HG02588 (cell line): ENCODE results near the gene ZNHIT2.
"Not testable (repeated sequence)": the region's sequence is repeated elsewhere in the genome, so short reads cannot be mapped to it uniquely, and the experiment has no call there.

Source experiments
- ATAC-seq: cut with Tn5 transposase; IDR thresholded peaks from one replicate; pipeline ENCODE4 v1.9.1; 2021; ENCODE audit warnings: mild to moderate bottlenecking, moderate library complexity; ENCODE audit not compliant: unreplicated experiment

The ZNHIT2 gene

GRCh38 chr11:65120831-65121230 is 3.3 kb upstream of the ZNHIT2 start:
- no peak for ATAC-seq

DNA sequence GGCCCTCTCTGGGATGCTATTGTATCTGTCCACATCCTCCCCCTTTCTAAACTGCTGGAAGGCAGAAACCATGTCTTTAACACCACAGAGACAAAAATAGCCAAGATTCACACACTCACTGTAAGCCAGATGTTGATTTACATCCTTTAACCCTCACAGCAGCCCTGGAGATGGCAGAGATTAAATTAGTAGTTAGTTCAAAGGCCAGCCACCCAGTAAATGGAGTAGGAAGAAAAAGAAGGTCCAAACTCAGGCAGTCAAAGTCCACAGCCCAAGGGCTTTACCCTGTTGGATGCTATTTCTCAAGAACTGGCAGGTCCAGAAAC is 2.1 kb upstream of the ZNHIT2 start:
- no peak for ATAC-seq

DNA sequence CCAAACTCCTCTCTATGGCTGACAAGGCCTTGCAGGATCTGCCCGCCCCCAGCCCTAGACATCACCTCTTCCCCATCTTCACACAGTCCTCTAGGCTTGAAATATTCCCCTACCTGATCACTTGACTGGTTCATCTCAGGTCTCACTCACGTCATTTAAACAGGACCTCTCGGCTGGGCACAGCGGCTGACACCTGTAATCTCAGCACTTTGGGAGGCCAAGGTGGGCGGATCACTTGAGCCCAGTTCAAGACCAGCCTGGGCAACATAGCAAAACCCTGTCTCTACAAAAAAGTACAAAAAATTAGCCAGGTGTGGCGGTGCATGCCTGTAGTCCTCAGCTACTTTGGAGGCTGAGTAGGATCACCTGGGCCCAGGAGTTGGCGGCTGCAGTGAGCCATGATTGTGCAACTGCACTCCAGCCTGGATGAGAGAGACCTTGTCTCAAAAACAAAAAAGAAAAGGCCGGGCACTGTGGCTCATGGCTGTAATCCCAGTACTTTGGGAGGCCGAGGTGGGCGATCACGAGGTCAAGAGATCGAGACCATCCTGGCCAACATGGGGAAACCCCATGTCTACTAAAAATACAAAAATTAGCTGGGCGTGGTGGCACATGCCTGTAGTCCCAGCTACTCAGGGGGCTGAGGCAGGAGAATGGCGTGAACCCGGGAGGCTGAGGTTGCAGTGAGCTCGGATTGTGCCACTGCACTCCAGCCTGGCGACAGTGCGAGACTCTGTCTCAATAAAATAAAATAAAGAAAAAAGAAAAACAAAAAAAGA is 1.6 kb upstream of the ZNHIT2 start:
- not testable (repeated sequence) for ATAC-seq

- no peak for ATAC-seq
These were observed 766 bp upstream of the ZNHIT2 start for GRCh38 chr11:65118097-65118837.

DNA sequence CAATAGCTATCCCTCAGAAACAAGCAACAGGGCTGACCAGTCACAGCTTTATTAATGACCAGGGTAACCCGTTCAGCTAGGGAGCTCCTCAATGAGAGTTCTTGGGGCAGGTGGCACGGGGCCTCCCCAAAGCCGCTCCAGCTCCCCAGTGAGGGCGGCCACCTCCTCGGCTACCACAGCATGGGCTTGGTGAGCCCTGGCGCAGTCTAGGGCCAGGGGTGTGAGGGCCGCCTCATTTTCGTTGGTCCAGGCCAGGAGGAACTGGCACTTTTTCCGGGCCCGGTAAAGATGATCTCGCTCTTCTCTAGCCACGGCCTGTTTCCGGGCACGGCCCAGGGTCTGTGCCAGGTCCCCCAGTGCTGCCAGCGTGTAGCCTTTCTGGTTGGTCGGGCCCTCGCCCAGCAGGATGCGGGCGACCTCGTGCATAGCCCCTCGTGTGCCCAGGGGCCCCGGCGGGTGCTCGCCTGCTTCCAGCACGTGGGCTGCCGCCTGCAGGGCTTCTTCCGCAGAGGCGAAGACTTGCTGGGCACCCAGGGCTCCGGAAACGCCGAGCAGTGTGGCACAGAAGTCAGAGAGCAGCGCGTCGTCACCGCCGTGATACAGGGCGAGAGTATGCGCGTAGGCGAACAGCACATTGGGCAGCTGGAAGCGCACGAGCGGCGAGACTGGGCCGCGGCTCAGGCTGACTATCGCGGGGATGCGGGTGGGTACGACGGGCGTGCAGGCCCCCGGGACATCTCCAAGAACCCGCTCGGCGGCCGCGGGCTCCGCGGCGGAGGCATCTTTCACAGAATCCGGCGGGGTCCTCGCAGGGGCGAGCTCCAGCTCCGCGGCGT is 913 bp downstream of the ZNHIT2 start:
- peak; percentile 5 for ATAC-seq

DNA sequence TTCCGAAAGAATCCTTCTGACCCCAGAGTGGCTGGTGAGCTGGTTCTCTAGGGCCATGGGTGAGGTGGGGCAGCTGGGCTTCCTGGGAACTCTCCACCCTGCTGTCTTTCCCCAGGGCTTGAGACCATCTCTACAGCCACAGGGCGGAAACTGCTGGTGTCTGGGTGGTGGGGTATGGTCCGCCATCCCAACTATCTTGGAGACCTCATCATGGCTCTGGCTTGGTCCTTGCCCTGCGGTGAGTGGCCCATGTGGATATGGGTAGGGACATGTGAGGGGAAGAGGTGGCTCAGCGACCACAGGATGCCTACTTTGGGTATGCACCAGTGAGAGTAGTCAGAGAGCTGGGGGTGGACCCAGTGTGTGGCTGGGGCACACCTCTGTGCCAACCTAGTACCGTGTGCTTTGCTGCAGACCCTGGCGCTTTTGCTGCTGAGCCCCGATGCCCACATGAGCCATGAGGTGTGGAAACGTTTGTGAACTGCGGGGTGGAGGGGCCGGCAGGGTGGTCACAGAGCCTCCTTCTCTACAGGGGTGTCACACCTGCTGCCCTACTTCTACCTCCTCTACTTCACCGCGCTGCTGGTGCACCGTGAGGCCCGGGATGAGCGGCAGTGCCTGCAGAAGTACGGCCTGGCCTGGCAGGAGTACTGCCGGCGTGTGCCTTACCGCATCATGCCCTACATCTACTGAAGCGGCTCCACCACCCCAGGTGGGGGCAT is 2.0 kb downstream of the ZNHIT2 start:
- no peak for ATAC-seq

GRCh38 chr11:65114538-65115171 is 2.8 kb downstream of the ZNHIT2 start:
- ATAC-seq = no peak

GRCh38 chr11:65113839-65114238 is 3.7 kb downstream of the ZNHIT2 start:
- no peak for ATAC-seq

- no peak for ATAC-seq
These were observed 4.1 kb downstream of the ZNHIT2 start for GRCh38 chr11:65113361-65113756.

- ATAC-seq = no peak
These were observed 4.7 kb downstream of the ZNHIT2 start for GRCh38 chr11:65112546-65113360.

- ATAC-seq = peak; percentile 50
These were observed 5.6 kb downstream of the ZNHIT2 start, which contains the start of gene TM7SF2 for GRCh38 chr11:65111744-65112545. TSS of gene TM7SF2 (plus strand) at chr11:65111872. CDS start at chr11:65112016, 144 bp downstream.

DNA sequence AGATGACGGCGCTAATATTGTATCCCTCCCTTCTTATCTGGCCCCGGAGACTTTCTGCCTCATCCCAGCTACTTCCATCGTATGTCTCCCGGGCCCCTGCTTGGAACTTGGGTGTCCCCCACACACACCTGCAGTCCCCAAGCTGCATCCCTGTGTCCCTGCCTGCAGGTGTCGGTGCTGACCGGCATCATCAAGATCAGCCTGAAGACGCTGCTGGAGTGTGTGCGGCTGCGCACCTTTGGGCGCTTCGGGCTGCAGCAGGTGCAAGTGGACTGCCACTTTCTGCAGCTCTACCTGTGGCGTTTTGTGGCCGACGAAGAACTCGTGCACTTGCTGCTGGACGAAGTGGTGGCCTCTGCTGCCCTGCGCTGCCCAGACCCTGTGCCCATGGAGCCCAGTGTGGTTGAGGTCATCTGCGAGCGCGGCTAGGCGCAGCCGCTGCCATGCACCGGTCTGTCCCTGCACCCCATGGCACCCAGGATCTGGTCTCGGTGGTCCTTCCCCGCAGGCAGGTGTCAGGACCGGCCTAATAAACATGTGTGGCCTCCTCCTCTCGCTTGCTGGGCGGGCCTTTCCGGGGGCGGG is 6.2 kb downstream of the ZNHIT2 start:
- ATAC-seq = no peak

DNA sequence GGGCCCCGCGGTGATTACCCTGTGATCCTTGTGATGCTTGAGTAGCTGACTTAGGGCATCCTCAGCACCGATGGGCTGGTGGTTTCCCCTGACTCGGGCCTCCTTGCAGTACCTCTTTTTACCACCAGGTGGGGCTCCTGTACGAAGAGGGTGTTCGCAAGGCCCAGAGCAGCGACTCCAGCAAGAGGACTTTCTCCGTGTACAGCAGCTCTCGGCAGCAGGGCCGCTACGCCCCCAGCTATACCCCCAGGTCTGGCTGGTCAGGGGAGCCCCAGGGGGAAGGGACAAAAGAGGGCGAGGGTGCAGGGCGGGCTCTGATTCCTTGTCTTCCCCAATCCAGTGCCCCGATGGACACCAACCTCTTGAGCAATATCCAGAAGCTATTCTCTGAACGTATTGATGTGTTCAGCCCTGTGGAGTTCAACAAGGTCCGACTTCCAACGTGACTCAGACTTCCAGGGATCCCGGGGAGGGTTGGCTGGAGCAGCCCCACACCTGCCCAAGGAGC is 7.1 kb downstream of the ZNHIT2 start:
- ATAC-seq = no peak

GRCh38 chr11:65109231-65110198 is 8.0 kb downstream of the ZNHIT2 start:
- ATAC-seq = no peak

DNA sequence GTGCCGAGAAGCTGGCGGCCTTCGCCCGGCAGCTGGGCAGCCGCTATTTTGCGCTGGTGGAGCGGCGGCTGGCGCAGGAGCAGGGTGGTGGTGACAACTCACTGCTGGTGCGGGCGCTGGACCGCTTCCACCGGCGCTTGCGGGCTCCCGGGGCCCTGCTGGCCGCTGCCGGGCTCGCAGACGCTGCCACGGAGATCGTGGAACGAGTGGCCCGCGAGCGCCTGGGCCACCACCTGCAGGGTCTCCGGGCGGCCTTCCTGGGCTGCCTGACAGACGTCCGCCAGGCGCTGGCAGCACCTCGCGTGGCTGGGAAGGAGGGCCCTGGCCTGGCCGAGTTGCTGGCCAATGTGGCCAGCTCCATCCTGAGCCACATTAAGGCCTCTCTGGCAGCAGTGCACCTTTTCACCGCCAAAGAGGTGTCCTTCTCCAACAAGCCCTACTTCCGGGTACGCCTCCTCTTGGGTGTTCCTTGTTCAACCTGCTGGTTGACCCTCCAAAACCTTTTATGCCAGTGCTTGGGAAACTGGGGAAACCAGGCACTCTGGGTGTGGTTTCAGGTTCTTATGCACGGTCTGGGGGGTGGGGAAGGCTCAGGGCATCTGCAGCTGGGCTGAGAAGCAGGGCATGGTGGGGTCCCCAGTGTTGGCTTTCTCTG is 8.9 kb downstream of the ZNHIT2 start:
- ATAC-seq = no peak

GRCh38 chr11:65107751-65108468 is 9.6 kb downstream of the ZNHIT2 start:
- no peak for ATAC-seq
